HUDEP-2 (cell line): Measurements from ENCODE around the gene MAP2K1.
"Not testable (repeated sequence)": the region's sequence is repeated elsewhere in the genome, so short reads cannot be mapped to it uniquely, and the experiment has no call there.

Experiments used
- DNase-seq, 76 experiments: peaks; one replicate each; lab custom pipeline; 2025; ENCODE audit not compliant: unreplicated experiment in 76 of 76; lab: John Stamatoyannopoulos, UW

The MAP2K1 gene

DNA sequence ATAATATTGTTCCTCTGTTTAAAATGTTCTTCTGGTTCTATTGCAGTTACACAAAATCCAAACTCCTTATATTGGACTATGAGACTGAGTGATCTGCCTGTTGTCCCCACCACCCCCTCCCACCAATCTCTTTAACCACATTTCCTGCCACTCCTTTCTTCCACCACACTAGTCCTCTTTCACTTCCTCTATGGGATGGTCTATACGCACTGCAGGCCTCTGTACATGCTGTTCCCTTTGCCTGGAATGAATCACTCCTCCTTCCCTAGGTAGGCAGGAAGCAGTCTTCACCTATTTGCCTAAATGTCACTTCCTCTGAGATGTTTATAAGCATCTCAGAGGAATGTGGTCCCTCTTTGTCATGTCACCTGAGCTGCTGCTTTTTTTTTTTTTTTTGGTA, 4.0 kb downstream of the MAP2K1 start:
- peak in 1 of 76 experiments; percentile 9 for DNase-seq

DNA sequence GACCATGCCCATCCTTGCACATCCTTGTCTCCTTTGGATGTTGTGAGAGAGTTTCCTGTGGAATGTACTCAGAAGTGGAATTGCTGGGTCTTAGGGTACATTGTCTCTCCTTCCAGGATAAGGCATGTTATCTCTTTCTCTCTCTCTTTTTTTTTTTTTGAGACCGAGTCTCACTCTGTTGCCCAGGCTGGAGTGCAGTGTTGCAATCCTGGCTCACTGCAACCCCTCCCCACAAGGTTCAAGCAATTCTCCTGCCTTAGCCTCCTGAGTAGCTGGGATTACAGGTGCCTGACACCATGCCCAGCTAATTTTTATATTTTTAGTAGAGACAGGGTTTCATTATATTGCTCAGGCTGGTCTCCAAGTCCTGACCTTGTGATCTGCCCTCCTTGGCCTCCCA, 6.3 kb downstream of the MAP2K1 start:
- DNase-seq = not testable (repeated sequence)

DNA sequence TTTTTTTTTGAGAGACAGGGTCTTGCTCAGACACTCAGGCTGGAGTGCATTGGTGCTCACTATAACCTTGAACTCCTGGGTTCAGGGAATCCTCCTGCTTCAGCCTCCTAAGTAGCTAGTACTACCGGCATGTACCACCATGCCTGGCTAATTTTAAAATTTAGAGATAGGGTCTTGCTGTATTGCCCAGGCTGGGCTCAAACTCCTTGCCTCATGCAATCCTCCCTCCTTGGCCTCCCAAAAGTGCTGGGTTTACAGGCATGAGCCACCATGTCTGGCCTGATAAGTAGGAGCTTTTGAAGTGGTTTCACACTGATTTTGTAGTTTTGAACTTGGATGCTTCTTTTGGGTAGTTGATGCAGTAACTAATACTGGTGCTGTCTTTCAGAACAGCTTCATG, 7.8 kb downstream of the MAP2K1 start:
- no peak for DNase-seq

DNA sequence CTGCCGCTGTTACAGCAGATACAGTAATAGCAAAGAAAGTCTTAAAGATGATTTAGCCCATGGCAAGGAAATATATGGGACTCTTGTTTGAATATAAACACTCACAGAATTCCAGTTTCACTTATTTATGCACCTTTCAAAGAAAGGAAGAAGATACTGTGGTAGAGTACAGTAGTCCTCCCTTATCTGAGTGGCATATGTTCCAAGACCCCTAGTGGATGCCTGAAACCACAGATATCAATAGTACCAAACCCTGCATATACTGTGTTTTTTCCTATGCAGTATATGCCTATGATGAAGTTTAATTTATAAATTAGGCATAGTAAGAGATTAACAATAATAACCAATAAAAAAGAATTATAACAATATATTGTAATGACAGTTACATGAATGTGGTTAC, 8.2 kb downstream of the MAP2K1 start:
- peak in 11 of 76 experiments; percentile 2 to 32 (median 9) for DNase-seq

DNA sequence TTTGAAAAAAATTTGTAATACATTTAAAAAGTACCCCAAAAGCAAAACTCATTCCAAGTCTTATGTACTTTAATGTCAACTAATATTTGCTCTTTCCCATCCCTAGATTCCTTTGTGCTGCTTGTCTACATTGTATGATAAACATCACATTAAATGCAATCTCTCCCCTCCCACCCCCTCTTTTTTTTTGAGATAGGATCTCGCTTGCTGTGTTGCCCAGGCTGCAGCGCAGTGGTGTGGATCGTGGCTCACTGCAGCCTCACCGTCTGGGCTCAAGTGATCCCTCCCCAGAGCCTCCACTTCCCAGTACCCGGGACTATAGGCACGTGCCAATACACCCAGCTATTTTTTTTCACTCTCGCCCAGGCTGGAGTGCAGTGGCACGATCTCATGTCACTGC, 12.6 kb downstream of the MAP2K1 start:
- no peak for DNase-seq

DNA sequence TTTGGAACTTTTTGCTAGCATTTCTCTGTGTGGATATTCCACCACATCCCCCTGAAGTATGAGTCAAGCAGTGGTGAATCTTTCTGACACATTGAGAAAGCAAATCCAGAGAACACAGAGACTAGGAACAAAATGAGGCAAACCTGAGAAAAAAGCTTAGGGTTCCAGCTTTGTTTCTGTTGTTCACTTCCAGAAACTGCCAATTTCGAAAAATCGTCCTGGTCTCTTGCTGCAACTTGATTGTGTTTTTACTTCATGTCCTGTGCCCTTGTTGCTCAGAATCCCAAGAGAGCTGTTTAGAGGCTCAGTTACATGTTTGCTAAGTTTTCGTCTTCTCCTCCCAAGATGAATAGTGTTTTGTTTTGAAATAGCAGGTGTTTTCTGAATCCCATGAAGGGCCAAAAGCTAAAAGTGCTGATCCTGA, 13.7 kb downstream of the MAP2K1 start:
- no peak for DNase-seq

DNA sequence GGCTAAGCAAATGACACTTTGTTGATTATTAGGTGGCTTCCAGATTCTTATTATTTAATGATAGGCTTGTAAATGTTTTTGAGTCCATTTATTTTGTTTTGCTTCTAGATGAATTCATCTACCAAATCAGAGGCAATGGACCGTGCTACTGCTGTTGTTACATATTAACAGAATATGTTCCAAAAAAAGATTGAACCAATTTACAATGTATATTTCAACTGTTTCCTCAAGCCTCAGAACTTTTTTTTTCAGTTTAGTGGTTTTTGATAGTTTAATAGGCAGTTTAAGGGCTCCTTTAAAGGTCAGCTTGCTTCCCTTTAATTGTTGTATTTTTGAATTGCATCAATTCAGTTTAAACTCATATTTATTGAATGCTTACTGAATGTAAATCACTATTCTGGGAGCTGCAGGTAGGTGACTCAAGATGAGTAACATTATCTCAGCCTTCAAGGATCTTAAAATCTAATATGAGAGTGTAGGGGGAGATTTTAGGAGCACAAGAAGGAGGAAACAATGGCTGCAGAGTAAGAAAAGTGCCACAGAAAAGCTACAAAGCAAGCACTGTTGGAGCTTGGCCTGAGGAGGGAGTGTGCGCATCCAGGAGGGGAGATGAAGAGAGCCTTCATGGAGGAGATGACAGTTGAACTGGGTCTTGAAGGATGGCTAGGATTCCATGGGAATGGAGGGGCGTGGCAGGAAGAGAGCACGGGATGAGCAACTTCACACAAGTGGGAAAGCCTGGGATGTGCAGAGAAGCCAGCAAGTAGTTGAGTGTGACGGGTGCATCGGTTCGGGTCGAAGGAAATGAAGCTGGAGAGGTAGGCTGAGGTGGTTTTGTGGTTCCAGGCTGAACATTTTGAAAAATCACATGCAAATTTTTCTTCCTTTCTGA, 14.7 kb downstream of the MAP2K1 start:
- no peak for DNase-seq

DNA sequence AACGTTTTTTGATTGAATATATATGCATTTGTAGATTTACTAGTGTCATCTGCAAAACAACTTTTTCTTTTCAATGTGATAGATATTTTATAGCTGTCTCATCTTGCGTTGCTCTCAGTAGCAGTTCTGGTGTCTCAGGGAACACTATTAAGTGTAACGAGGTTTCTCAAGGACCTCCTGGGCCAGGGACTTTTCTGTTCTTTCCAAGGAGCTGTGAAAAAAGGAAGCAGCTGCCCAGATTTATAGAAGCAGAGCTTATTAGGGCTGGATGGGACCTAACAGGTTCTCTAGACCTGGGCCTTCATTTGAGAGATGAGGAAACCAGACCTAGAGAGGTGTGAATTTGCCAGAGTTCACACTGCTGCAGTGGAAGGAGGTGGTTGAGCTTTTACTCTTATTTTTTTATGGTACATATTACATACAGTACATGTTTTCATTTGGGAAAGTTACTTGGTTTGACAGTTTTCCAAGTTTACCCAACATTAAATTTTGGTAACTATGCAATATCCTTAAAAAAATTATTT, 16.1 kb downstream of the MAP2K1 start:
- DNase-seq = no peak

DNA sequence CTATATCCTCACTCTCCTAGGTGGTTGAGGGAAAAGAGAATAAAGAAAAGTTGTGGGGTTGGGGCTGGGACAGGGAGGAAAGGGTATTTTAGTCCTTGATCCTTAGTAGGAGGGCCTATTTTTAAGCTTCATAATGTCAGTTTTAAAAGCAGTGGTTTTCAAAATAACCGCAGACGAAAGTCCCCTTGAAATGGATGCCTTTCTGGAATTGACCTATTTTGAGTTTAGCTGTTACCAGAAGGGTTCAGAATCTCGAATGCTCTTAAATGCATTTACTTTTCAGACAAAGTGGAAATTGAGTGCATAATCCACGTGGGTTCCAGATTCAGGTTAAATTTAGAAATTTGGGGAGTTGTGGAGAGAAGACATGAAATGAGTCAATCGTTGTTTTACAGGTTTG, 16.6 kb downstream of the MAP2K1 start:
- no peak for DNase-seq

DNA sequence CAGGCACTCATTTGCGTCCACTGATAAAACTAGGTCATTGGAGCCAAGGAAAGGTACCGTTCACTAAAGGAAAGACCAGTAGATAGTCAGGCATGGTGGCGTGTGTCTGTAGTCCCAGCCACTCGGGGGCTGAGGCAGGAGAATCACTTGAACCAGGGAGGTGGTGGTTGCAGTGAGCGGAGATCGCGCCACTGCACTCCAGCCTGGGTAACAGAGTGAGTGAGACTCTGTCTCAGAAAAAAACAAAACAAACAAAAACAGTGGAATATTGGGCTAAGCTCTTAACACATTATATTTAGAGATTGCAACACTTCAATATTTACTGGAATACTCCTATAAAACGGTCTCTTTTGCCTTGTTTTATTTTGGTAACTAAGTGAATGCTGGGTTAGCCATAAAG, 17.4 kb downstream of the MAP2K1 start:
- DNase-seq = no peak

DNA sequence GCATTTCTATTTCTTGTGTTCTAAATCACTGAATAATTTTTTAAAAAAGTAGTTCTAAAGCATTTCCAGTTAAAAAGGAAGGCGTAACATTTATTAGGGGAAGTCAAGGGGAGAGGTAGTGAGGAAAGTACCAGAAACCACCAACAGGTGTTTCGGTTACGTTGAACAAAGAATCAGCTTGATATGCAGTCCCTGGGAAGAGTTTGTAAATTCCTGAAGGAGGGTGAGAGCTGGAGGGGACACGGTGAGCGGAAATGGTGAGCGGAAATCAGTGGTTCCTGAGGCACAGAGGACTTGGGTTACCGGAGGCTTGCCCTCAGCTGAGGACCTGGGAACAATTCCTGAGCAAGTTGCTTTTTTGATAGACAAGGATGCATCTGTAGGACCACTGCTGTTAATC, 17.8 kb downstream of the MAP2K1 start:
- DNase-seq = no peak

DNA sequence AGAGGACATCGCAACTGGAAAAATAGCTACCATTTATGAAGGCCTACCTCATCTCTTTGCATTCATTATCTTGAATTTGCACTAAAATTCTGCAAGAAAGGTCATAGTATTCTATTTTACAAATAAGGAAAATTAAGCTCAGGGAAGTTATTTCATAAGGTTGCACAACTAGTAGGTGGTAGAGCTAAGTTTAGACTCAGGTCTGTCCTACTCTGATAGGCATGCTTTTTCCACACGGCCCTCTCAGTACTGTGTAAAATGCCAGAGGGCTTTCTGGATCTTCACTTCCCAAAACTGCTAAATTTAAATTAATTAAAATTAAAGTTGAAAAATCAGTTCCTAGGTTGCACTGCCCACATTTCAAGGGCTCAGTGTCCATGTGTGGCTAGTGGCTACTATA, 18.3 kb downstream of the MAP2K1 start:
- DNase-seq = no peak

DNA sequence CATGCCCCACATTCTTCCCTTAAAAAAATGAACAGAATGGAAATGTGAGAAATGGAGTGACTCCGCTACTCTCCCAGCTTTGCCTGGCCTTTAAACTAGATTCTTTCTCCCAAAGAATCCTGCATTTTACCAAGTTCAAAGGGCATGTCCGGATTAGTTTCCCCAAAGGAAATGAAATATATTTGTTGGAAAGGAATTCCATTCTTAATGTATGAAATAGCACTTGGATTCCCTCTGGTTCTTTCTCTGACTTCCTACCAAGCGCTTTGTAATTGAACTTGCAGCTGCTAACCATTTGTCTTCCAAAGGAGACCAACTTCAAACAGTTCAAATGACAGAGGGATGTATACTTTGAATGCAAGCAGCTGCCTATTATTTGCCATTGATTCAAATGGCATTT, 18.9 kb downstream of the MAP2K1 start:
- DNase-seq = no peak

DNA sequence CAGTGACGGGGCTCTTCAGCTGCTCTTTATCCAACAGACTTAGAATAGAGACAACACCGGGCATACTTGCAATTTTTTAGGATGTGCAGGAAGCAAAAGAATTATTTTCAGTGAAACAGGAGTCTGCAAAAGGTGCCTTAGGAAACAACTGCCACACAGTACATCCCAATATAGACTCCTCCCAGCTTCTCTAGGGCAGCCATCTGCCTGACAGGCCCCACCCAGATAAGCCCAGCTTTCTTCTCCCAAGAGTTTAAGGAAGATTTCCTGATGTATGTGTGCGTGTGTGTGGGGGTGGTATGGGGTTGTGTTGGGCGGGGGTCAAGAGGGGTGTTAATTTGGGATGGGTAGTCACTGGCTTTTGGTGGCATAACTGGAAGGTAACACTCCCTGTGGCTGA, 21.5 kb downstream of the MAP2K1 start:
- peak in 8 of 76 experiments; percentile 4 to 13 (median 8) for DNase-seq

DNA sequence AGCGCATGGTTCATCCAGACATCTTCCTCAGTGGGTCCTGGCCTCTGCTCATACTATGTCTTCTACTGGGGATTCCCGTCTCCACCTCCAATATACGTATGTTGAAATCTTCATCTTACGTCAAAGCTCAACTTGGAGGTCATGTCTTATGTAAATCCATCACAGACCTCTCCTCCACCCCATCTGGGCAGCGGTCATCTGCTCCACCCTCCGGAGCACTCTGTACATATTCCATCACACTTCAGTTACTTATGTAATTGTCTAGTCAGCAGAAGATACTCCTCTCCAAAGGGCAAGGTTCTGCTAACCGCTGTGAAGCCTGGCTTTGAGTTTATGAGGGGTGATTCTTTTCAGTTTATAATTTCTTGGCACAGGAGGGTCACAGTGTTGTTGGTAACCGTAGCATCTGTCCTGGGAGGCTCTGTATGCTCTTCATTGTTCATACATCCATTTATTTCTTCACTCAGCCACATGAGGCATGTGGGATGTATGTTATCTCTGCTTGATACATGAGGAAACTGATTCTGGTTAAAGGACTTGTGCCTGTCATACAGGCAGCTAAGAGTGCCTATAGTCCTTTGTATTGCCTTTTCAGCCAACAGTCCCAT, 22.1 kb downstream of the MAP2K1 start:
- DNase-seq = no peak

DNA sequence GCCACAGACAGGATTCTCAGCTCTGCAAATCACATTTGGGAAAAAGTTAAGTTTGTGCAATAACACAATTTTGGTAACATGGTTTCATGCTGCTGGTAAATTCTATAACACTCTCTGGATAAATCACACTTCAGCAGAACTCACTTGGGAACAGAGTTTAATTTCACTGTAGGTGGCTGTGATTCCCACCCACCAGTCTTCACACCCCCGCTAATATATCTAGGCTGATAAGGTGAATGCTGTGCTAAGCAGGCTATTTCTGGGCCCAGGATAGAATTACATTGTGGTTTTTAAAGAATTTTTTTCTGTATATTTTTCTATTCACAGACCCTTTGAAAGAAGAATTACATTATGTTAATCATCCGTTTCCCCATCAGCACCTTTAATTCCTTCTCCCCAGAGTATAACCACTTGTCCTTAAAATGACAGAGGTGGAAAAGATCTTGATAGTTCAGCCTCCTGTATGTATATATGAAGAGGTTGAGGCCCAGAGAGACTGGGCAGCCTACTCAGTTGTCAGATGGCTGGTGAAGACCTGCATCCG, 22.9 kb downstream of the MAP2K1 start:
- DNase-seq = no peak

DNA sequence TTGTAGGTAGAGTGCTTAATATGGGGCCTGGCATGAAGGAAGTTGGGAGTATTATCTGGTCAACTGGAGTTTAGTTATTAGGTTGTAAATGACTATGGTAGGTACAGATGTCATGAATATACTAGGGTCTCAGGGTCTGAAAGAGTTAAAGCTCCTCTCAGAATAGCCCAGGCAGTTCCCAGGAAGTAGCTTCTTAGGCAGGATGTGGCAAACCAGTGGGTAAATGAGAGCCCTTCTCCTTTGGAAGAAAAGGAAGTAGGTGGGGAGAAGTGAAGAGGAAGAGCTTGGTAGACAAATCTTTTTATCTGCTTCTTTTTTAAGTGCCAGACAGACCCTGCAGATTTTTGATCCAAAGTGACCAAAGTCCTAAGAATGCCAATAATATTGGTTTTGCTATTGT, 24.5 kb downstream of the MAP2K1 start:
- DNase-seq = no peak

DNA sequence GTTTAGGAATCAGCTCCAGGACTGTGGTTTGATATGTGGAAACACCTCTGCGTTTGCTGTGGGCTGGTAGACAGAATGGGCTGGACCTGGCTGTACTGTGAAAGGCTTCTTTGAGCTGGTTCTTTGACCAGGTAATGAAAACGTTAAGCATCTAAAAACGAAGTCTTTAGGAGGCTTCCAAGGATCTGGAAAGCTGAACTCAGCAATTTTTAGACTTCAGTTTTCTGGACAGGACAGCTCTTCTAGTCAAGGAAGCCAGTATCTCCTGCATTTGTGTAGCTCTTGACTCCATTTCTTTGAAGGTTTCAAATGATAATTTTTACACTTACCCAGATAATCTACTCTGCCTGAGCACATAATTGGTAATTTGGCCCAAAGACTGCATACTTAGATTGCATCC, 25.5 kb downstream of the MAP2K1 start:
- DNase-seq = no peak

DNA sequence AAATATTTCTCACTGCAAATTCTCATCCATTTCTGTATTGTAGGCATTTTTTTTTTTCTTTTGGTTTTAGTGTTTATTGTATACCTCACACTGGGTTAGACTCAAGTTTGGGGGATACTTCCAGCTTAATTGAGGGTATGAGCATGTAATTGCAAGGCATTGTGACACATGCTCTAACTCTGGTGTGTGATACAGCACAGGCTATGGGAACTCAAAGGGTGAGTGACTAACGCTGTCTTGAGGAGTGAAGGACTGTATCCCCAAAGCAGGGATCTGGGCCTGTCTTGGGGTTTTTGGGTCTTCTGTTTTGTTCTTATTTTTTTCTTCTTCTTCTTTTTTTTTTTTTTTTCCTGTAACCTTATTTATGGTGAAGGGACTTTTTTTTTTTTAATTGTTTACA, 26.9 kb downstream of the MAP2K1 start:
- DNase-seq = no peak

DNA sequence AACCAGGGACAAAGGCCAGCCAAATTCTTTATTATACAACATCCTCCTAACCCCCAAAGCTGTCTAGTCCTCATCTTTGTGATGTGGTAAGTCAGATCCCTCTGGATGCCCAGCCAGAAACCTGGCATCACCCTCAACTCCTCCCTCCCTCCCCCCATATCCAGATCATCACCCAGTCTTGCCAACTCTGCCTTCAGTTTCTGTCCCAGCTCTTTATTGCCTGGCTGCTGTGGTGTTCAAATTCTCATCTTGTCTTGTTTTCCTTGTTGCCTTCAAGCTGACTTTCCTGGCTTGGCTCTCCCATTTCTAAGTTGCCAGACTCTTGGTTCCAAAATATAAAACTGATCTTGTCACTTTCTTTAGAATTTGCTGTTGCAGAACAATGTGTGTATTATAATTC, 28.6 kb downstream of the MAP2K1 start:
- DNase-seq = no peak

DNA sequence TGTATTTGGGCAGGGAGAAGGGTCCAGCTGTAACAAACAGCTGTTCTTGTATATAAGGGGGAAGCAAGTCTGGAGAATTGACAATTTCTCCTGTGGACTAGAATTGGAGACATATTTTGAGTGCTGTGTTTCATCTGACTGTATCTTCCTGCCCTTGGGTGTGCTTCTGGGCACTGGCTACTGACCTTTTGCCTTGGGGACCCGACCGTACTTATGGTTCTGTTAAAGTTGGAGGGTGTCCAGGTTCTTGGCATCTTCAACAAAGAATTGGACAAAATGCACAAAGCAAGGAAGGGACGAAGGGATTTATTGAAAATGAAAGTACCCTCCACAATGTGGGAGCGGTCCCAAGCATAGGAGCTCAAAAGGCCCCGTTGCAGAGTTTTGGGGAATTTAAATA, 31.0 kb downstream of the MAP2K1 start:
- DNase-seq = no peak

DNA sequence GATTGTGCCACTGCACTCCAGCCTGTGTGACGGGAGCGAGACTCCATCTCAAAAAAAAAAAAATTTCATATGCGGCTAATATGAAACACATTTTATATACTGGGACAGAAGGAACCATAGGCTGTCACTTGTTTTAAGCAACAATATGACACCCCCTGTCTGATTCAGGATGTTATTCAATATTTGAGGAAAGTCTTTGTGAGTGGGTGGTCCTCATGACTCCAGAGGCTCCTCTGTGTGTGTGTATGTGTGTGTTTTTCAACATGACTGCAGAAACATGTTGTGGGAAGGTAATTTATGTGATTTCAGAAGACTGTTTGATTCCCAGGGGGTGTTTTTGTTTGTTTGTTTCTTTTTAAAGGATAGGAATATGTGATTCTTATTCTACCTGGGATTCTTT, 32.8 kb downstream of the MAP2K1 start:
- DNase-seq = no peak
